Esophagus muscularis mucosa (tissue), 4 donors: ENCODE data around the gene ZRANB1. TPM values are rescaled to one million over a fixed set of nuclear protein-coding genes. Genes with fewer than 3 reads are reported as not detected.

Experiments used
- DNase-seq: peaks from one replicate; pipeline ENCODE4 v3.0.0-alpha.2; 2017; ENCODE audit errors: extremely low spot score
- H3K27ac ChIP-seq, 4 donors: fragments of 200-600 bp; sonication (generic); replicated peaks in 1 of 4; 1 replicate in 3 of 4; 2 replicates in 1 of 4; pipeline ENCODE4 v1.5.1; 2016 to 2019; ENCODE audit warnings: mild to moderate bottlenecking in 1 of 4
- H3K27me3 ChIP-seq, 4 donors: fragments of 200-600 bp; sonication (generic); one replicate each; pipeline versions ENCODE4 v1.5.1 to v1.6.0; 2016 to 2019
- H3K36me3 ChIP-seq, 4 donors: fragments of 200-600 bp; sonication (generic); one replicate each; pipeline ENCODE4 v1.5.1; 2016 to 2019
- H3K4me1 ChIP-seq, 4 donors: fragments of 200-600 bp; sonication (generic); one replicate each; pipeline ENCODE4 v1.5.1; 2016 to 2019
- H3K4me3 ChIP-seq, 4 donors: fragments of 200-600 bp; sonication (generic); 1 replicate in 2 of 4; 2 replicates in 2 of 4; pipeline ENCODE4 v1.5.1; 2016 to 2019; ENCODE audit warnings: mild to moderate bottlenecking in 4 of 4, moderate library complexity in 1 of 4
- H3K9me3 ChIP-seq, 4 donors: fragments of 200-600 bp; sonication (generic); 1 replicate in 3 of 4; 2 replicates in 1 of 4; pipeline ENCODE4 v1.5.1; 2016 to 2019
- CTCF ChIP-seq, 3 experiments: fragments of 200-600 bp in 2 of 3; fragments of 450-650 bp in 1 of 3; sonication (generic) in 2 of 3; IDR thresholded peaks; one replicate each; pipeline ENCODE4 v1.5.1; 2017 to 2019; ENCODE audit warnings: antibody characterized with exemption in 3 of 3, mild to moderate bottlenecking in 2 of 3, moderate library complexity in 1 of 3
- EP300 ChIP-seq: sonication (generic); formaldehyde crosslinking; IDR thresholded peaks from one replicate; pipeline ENCODE4 v1.6.1; 2017; ENCODE audit warnings: antibody characterized with exemption
- POLR2A ChIP-seq: fragments of 450-650 bp; IDR thresholded peaks from one replicate; pipeline ENCODE4 v1.6.1; 2017; ENCODE audit warnings: antibody characterized with exemption, moderate library complexity, mild to moderate bottlenecking, low read depth
- POLR2AphosphoS5 ChIP-seq, 2 donors: sonication (generic); formaldehyde crosslinking; IDR thresholded peaks; one replicate each; pipeline ENCODE4 v1.6.1; 2017; ENCODE audit warnings: antibody characterized with exemption in 2 of 2
- WGBS: methylation state at CpG from one replicate; pipeline ENCODE4 v1.1.5; 2018; 5-methylcytosine and 5-hydroxymethylcytosine counted together
- intact Hi-C: fragments of 100-400 bp; cut with DNase I; formaldehyde crosslinking; loops from one replicate; pipeline ENCODE4 v1.15.1; 2023
- total RNA-seq, 4 donors: library from RNA; depleted of rRNA; stranded (reverse); fragments of >200 nt; gene quantifications; one replicate each; pipeline versions ENCODE4 v1.1.0 to v1.2.1, GENCODE V29; 2016

Gene ZRANB1
- total RNA-seq, 4 donors from 2014 or later, result 30.7 to 42.9 (median 34.8) TPM

DNA sequence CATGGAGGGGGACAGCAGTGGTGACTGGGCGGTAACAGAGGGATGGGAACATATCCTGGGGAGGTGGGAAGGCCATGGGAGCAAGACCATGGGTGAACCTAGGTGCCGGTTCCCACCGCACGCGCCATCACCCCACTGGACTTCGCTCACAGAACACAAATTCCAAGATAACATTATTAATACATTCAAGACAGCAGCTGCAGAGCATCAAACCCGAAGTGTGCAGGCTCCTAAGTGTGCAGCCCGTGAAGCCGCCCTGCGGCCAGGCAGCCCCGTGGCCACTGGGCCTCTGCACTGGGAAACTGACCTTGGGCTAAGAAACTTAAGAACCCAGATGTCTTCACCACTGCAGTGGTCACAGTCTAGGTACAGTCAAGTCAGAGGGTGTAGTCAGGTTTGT lies 42.8 kb upstream of the ZRANB1 start:
- peaks cover 0 to 26% (median 0%) of the 10 kb centered on the region in 4 donors for H3K27me3 ChIP-seq
- intact Hi-C loops, result no loop called here
- no peaks in the 10 kb centered on the region for H3K36me3 ChIP-seq
- H3K4me3 ChIP-seq, result no peak overlapping the region
- no peaks in the 10 kb centered on the region for H3K4me1 ChIP-seq
- H3K9me3 ChIP-seq, result no peaks in the 10 kb centered on the region
- no peak overlapping the region for H3K27ac ChIP-seq
- no peak for TF ChIP-seq EP300
- no peak for TF ChIP-seq CTCF (IDR thresholded peaks at IDR 0.05)
- TF ChIP-seq POLR2A, result no peak
- no peak for TF ChIP-seq POLR2AphosphoS5 (IDR thresholded peaks at IDR 0.05)
- DNase-seq, result no peak
- WGBS, result 94% methylated on average over 11 of the region's 11 CpGs

GRCh38 chr10:124902462-124902861 lies 39.5 kb upstream of the ZRANB1 start:
- H3K4me3 ChIP-seq, result no peak overlapping the region
- H3K36me3 ChIP-seq, result no peaks in the 10 kb centered on the region
- TF ChIP-seq CTCF (IDR thresholded peaks at IDR 0.05) (no peak), EP300 (no peak), POLR2AphosphoS5 (IDR thresholded peaks at IDR 0.05) (no peak), POLR2A (no peak)
- 96% methylated on average over 1 of the region's 1 CpG for WGBS
- H3K27me3 ChIP-seq, result peaks cover 0 to 22% (median 0%) of the 10 kb centered on the region in 4 donors
- no peak overlapping the region for H3K27ac ChIP-seq
- H3K9me3 ChIP-seq, result no peaks in the 10 kb centered on the region
- intact Hi-C loops, result no loop called here
- no peak for DNase-seq
- no peaks in the 10 kb centered on the region for H3K4me1 ChIP-seq

- Histone ChIP-seq H3K27ac (no peak overlapping the region), H3K4me1 (no peaks in the 10 kb centered on the region), H3K36me3 (no peaks in the 10 kb centered on the region), H3K4me3 (no peak overlapping the region), H3K9me3 (no peaks in the 10 kb centered on the region), H3K27me3 (peaks cover 0 to 19% (median 0%) of the 10 kb centered on the region in 4 donors)
- DNase-seq, result no peak
- 45% methylated on average over 2 of the region's 2 CpGs for WGBS
- TF ChIP-seq CTCF (IDR thresholded peaks at IDR 0.05) (no peak), POLR2A (no peak), EP300 (no peak), POLR2AphosphoS5 (IDR thresholded peaks at IDR 0.05) (no peak)
- intact Hi-C loops, result no loop called here
Measured at GRCh38 chr10:124903111-124903510, 38.8 kb upstream of the ZRANB1 start.

DNA sequence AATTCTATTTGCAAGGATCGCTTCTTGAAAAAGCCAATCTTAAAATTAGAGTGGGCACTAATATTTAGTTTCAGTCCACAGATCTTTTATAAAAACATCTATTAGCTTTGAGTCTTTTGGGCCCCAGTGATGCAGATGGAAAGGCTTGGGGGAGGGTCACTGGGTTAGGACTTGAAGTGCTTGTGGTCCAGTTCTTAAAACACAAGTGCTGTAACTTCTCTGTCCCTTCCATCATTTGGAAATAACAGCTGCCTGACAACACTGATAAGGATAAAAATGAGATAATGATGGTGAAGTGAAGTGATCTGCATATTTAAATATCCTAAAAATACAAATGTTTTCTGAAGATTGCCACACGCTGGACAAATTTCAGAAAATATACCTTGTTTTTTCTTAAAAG lies 37.1 kb upstream of the ZRANB1 start:
- Histone ChIP-seq H3K9me3 (no peaks in the 10 kb centered on the region), H3K4me1 (no peaks in the 10 kb centered on the region), H3K36me3 (no peaks in the 10 kb centered on the region), H3K27ac (no peak overlapping the region), H3K4me3 (no peak overlapping the region), H3K27me3 (peaks cover 0 to 2% (median 0%) of the 10 kb centered on the region in 4 donors)
- TF ChIP-seq POLR2AphosphoS5 (IDR thresholded peaks at IDR 0.05) (no peak), EP300 (no peak), CTCF (IDR thresholded peaks at IDR 0.05) (no peak), POLR2A (no peak)
- intact Hi-C loops, result no loop called here
- DNase-seq, result no peak
- 93% methylated on average over 2 of the region's 2 CpGs for WGBS

DNA sequence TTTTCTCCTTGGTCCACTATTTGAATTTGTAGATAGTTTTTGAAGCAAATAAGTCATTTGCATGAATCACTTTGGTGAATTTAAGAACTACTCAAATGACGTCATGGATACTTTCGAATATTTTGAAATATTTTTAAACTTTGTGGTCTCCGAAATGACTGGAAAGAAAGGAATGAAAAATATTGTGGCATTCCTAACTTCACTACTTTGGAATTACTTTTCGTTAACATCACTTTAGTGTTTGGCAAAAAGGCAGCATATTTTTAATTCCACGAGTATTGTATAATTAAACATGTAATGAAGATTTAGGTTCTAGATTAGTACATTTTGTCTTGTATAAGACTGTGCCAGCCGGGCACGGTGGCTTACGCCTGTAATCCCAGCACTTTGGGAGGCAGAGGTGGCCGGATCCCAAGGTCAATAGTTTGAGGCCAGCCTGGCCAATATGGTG lies 35.3 kb upstream of the ZRANB1 start:
- DNase-seq, result no peak
- Histone ChIP-seq H3K27me3 (no peaks in the 10 kb centered on the region), H3K4me1 (peaks cover 4 to 11% (median 7%) of the 10 kb centered on the region in 4 donors), H3K27ac (no peak overlapping the region), H3K36me3 (no peaks in the 10 kb centered on the region), H3K4me3 (no peak overlapping the region), H3K9me3 (no peaks in the 10 kb centered on the region)
- 74% methylated on average over 9 of the region's 9 CpGs for WGBS
- intact Hi-C loops, result no loop called here
- TF ChIP-seq EP300 (no peak), POLR2A (no peak), CTCF (IDR thresholded peaks at IDR 0.05) (no peak), POLR2AphosphoS5 (IDR thresholded peaks at IDR 0.05) (no peak)
